ENCODE results near the gene COL9A3. TPM values are rescaled to one million over a fixed set of nuclear protein-coding genes. Genes with fewer than 3 reads are reported as not detected.

Gene COL9A3
- total RNA-seq, 1 donor from 2014 or later: 1.1 TPM

GRCh38 chr20:62827311-62828038 is 10.6 kb downstream of the COL9A3 start:
- H3K27me3 ChIP-seq: no peaks in the 10 kb centered on the region
- no peaks in the 10 kb centered on the region for H3K36me3 ChIP-seq
- no peak overlapping the region for H3K27ac ChIP-seq
- H3K4me1 ChIP-seq: peaks cover 10% of the 10 kb centered on the region
- intact Hi-C loops (cut with DNase I): no loop called here
- no peak for DNase-seq
- no peak for ATAC-seq
- no peaks in the 10 kb centered on the region for H3K9me3 ChIP-seq
- no peak overlapping the region for H3K4me3 ChIP-seq
- TF ChIP-seq, protein P1, sequence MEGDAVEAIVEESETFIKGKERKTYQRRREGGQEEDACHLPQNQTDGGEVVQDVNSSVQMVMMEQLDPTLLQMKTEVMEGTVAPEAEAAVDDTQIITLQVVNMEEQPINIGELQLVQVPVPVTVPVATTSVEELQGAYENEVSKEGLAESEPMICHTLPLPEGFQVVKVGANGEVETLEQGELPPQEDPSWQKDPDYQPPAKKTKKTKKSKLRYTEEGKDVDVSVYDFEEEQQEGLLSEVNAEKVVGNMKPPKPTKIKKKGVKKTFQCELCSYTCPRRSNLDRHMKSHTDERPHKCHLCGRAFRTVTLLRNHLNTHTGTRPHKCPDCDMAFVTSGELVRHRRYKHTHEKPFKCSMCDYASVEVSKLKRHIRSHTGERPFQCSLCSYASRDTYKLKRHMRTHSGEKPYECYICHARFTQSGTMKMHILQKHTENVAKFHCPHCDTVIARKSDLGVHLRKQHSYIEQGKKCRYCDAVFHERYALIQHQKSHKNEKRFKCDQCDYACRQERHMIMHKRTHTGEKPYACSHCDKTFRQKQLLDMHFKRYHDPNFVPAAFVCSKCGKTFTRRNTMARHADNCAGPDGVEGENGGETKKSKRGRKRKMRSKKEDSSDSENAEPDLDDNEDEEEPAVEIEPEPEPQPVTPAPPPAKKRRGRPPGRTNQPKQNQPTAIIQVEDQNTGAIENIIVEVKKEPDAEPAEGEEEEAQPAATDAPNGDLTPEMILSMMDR (IDR thresholded peaks at IDR 0.05): no peak

DNA sequence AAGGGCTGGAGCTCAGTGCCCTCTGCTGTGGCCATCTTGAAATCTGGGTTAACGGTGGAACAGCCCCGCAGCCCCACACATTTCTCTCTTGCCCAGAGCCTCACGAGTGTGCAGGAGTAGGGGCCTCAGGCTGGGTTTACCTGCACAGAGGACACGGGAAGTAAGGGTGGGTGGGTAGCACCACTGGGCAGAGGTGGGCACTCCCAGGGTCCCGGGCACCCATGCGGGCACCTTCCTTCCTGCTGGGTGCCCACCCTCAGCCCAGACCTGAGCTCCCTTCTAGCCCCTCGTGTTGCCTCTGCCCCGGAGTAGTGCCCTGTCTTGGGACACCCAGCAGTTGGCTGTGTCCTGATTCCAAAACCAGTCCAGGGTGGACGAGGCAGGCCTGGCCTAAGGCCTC is 11.2 kb downstream of the COL9A3 start:
- ATAC-seq (no peak), DNase-seq (no peak)
- no peak overlapping the region for H3K27ac ChIP-seq
- H3K4me1 ChIP-seq: peaks cover 10% of the 10 kb centered on the region
- TF ChIP-seq, protein P1 (IDR thresholded peaks at IDR 0.05): no peak
- no peak overlapping the region for H3K4me3 ChIP-seq
- H3K36me3 ChIP-seq: no peaks in the 10 kb centered on the region
- intact Hi-C loops (cut with DNase I): no loop called here
- H3K9me3 ChIP-seq: no peaks in the 10 kb centered on the region
- no peaks in the 10 kb centered on the region for H3K27me3 ChIP-seq

- DNase-seq (no peak), ATAC-seq (no peak)
- Histone ChIP-seq H3K27ac (no peak overlapping the region), H3K4me1 (peaks cover 10% of the 10 kb centered on the region), H3K27me3 (no peaks in the 10 kb centered on the region), H3K4me3 (no peak overlapping the region), H3K36me3 (no peaks in the 10 kb centered on the region), H3K9me3 (no peaks in the 10 kb centered on the region)
- TF ChIP-seq, protein P1 (IDR thresholded peaks at IDR 0.05): no peak
- intact Hi-C loops (cut with DNase I): no loop called here
Measured at GRCh38 chr20:62828511-62829230, 11.8 kb downstream of the COL9A3 start.

- intact Hi-C loops (cut with DNase I): no loop called here
- Histone ChIP-seq H3K9me3 (no peaks in the 10 kb centered on the region), H3K27ac (no peak overlapping the region), H3K4me1 (peaks cover 10% of the 10 kb centered on the region), H3K27me3 (no peaks in the 10 kb centered on the region), H3K4me3 (no peak overlapping the region), H3K36me3 (no peaks in the 10 kb centered on the region)
- DNase-seq (no peak), ATAC-seq (no peak)
- TF ChIP-seq, protein P1 (IDR thresholded peaks at IDR 0.05): no peak
Measured at GRCh38 chr20:62829231-62830230, 12.7 kb downstream of the COL9A3 start.

DNA sequence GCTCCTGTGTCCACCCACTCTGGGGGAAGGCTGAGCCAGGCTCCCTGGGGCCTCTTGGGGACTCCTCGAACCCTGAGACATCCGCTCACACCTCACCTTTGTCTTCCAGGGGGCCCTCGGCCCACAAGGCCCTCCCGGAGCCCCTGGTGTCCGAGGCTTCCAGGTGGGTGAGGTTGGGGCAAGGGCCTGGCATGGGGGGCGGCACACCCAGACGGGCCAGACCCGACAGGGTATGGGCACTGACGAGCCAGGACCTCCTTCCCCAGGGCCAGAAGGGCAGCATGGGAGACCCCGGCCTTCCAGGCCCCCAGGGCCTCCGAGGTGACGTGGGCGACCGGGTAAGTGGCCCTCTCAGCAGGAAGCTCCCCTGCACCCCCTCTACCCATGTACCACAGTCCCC is 13.4 kb downstream of the COL9A3 start:
- Histone ChIP-seq H3K4me1 (peaks cover 7% of the 10 kb centered on the region), H3K27me3 (no peaks in the 10 kb centered on the region), H3K36me3 (no peaks in the 10 kb centered on the region), H3K9me3 (no peaks in the 10 kb centered on the region), H3K27ac (no peak overlapping the region), H3K4me3 (no peak overlapping the region)
- DNase-seq: no peak
- TF ChIP-seq, protein P1 (IDR thresholded peaks at IDR 0.05): no peak
- no peak for ATAC-seq
- intact Hi-C loops (cut with DNase I): no loop called here
